ENCODE data around the gene ZNF415.

DNA sequence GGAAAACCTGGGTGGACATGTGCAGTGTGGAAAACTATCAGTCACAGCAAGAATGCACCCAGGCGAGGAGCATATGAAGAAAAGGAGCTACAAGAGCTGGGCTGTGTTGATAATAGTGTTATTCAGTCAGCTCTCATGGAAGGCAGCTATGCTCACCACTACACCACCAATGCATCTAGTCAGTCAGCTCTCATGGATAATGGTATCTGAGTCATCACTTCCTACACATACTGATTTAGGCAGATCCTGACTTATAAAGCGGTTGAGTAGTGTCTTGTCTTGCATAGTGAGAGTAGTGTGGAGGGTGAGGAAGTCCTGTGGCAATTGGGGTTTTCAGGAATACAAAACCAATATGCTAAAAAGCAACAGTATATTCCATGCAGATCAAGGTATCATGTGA lies 20.4 kb downstream of the ZNF415 start:
- TF ChIP-seq, protein P1, sequence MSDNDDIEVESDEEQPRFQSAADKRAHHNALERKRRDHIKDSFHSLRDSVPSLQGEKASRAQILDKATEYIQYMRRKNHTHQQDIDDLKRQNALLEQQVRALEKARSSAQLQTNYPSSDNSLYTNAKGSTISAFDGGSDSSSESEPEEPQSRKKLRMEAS (IDR thresholded peaks at IDR 0.05; ENCODE audit: low read depth, low read length) = no peak
- TF ChIP-seq POLR2A (IDR thresholded peaks at IDR 0.05; ENCODE audit: extremely low read depth, insufficient read length) = no peak
- TF ChIP-seq, protein P2, sequence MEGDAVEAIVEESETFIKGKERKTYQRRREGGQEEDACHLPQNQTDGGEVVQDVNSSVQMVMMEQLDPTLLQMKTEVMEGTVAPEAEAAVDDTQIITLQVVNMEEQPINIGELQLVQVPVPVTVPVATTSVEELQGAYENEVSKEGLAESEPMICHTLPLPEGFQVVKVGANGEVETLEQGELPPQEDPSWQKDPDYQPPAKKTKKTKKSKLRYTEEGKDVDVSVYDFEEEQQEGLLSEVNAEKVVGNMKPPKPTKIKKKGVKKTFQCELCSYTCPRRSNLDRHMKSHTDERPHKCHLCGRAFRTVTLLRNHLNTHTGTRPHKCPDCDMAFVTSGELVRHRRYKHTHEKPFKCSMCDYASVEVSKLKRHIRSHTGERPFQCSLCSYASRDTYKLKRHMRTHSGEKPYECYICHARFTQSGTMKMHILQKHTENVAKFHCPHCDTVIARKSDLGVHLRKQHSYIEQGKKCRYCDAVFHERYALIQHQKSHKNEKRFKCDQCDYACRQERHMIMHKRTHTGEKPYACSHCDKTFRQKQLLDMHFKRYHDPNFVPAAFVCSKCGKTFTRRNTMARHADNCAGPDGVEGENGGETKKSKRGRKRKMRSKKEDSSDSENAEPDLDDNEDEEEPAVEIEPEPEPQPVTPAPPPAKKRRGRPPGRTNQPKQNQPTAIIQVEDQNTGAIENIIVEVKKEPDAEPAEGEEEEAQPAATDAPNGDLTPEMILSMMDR (IDR thresholded peaks at IDR 0.05; ENCODE audit: low read depth, low read length) = no peak

All from NB4 (cell line).